ENCODE data around the gene AK1. TPM values are rescaled to one million over a fixed set of nuclear protein-coding genes. Genes with fewer than 3 reads are reported as not detected.

AK1 gene
- total and polyA plus RNA-seq, 9 of the 15 experiments (the other 6 are each of a cell fraction or from before 2014, with no cell fraction given): 10.1 to 71.8 (median 39.0) TPM

DNA sequence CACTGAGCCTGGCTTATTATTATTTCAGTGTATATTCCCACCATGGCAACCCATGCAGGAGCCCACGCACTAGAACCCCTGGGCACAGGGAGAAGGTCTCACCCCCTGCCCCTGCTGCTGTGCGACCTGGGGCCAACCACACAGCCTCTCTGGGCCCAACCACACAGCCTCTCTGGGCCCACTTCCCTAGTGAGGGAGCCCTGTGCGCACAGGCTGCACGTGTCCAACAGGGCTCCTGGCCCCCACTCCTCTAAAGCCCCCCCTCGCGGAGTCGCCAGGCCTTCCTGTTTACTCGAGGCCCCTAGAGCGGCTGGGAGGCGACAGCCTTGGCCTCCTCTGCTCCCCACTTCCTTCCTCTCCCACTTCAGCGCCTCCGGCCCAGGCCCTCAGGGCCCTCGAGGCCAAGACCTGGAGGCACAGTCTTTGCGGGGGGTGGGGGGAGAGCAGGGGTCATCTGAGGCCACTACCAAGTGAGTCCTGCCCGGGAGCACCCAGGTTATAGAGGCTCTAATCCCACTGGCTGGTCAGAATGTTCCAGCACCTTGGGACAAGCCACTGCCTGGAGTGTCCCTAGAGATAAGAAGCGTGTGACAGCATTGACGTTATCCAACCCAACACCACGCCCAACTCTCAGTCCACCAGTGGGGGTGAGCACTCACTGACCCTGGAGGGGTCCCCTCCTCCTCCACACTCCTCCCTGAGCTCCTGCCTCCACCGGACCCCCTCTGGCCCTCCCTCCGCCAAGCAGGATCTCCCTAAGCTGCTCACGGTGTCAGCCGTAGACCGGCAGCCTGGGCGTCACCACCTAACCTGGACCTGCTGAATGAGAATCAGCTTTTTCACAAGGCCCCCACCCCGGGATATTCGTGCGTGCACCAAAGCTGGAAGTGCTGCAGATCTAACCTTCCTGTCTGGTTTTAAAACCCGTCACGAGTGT is 15.1 kb downstream of the AK1 start (continued):
- TF ChIP-seq, protein P1, sequence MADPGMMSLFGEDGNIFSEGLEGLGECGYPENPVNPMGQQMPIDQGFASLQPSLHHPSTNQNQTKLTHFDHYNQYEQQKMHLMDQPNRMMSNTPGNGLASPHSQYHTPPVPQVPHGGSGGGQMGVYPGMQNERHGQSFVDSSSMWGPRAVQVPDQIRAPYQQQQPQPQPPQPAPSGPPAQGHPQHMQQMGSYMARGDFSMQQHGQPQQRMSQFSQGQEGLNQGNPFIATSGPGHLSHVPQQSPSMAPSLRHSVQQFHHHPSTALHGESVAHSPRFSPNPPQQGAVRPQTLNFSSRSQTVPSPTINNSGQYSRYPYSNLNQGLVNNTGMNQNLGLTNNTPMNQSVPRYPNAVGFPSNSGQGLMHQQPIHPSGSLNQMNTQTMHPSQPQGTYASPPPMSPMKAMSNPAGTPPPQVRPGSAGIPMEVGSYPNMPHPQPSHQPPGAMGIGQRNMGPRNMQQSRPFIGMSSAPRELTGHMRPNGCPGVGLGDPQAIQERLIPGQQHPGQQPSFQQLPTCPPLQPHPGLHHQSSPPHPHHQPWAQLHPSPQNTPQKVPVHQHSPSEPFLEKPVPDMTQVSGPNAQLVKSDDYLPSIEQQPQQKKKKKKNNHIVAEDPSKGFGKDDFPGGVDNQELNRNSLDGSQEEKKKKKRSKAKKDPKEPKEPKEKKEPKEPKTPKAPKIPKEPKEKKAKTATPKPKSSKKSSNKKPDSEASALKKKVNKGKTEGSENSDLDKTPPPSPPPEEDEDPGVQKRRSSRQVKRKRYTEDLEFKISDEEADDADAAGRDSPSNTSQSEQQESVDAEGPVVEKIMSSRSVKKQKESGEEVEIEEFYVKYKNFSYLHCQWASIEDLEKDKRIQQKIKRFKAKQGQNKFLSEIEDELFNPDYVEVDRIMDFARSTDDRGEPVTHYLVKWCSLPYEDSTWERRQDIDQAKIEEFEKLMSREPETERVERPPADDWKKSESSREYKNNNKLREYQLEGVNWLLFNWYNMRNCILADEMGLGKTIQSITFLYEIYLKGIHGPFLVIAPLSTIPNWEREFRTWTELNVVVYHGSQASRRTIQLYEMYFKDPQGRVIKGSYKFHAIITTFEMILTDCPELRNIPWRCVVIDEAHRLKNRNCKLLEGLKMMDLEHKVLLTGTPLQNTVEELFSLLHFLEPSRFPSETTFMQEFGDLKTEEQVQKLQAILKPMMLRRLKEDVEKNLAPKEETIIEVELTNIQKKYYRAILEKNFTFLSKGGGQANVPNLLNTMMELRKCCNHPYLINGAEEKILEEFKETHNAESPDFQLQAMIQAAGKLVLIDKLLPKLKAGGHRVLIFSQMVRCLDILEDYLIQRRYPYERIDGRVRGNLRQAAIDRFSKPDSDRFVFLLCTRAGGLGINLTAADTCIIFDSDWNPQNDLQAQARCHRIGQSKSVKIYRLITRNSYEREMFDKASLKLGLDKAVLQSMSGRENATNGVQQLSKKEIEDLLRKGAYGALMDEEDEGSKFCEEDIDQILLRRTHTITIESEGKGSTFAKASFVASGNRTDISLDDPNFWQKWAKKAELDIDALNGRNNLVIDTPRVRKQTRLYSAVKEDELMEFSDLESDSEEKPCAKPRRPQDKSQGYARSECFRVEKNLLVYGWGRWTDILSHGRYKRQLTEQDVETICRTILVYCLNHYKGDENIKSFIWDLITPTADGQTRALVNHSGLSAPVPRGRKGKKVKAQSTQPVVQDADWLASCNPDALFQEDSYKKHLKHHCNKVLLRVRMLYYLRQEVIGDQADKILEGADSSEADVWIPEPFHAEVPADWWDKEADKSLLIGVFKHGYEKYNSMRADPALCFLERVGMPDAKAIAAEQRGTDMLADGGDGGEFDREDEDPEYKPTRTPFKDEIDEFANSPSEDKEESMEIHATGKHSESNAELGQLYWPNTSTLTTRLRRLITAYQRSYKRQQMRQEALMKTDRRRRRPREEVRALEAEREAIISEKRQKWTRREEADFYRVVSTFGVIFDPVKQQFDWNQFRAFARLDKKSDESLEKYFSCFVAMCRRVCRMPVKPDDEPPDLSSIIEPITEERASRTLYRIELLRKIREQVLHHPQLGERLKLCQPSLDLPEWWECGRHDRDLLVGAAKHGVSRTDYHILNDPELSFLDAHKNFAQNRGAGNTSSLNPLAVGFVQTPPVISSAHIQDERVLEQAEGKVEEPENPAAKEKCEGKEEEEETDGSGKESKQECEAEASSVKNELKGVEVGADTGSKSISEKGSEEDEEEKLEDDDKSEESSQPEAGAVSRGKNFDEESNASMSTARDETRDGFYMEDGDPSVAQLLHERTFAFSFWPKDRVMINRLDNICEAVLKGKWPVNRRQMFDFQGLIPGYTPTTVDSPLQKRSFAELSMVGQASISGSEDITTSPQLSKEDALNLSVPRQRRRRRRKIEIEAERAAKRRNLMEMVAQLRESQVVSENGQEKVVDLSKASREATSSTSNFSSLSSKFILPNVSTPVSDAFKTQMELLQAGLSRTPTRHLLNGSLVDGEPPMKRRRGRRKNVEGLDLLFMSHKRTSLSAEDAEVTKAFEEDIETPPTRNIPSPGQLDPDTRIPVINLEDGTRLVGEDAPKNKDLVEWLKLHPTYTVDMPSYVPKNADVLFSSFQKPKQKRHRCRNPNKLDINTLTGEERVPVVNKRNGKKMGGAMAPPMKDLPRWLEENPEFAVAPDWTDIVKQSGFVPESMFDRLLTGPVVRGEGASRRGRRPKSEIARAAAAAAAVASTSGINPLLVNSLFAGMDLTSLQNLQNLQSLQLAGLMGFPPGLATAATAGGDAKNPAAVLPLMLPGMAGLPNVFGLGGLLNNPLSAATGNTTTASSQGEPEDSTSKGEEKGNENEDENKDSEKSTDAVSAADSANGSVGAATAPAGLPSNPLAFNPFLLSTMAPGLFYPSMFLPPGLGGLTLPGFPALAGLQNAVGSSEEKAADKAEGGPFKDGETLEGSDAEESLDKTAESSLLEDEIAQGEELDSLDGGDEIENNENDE (IDR thresholded peaks at IDR 0.05; ENCODE audit: low read depth, low read length): no peak
- TF ChIP-seq, protein P2, sequence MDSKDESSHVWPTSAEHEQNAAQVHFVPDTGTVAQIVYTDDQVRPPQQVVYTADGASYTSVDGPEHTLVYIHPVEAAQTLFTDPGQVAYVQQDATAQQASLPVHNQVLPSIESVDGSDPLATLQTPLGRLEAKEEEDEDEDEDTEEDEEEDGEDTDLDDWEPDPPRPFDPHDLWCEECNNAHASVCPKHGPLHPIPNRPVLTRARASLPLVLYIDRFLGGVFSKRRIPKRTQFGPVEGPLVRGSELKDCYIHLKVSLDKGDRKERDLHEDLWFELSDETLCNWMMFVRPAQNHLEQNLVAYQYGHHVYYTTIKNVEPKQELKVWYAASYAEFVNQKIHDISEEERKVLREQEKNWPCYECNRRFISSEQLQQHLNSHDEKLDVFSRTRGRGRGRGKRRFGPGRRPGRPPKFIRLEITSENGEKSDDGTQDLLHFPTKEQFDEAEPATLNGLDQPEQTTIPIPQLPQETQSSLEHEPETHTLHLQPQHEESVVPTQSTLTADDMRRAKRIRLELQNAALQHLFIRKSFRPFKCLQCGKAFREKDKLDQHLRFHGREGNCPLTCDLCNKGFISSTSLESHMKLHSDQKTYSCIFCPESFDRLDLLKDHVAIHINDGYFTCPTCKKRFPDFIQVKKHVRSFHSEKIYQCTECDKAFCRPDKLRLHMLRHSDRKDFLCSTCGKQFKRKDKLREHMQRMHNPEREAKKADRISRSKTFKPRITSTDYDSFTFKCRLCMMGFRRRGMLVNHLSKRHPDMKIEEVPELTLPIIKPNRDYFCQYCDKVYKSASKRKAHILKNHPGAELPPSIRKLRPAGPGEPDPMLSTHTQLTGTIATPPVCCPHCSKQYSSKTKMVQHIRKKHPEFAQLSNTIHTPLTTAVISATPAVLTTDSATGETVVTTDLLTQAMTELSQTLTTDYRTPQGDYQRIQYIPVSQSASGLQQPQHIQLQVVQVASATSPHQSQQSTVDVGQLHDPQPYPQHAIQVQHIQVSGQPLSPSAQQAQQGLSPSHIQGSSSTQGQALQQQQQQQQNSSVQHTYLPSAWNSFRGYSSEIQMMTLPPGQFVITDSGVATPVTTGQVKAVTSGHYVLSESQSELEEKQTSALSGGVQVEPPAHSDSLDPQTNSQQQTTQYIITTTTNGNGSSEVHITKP (IDR thresholded peaks at IDR 0.05; ENCODE audit: partially characterized antibody): peak; percentile 93
- TF ChIP-seq SMAD3 (CRISPR knock-in tag; conservative IDR thresholded peaks at IDR 0.05) (no peak; the same call in 1 of the 2 replicates), TFAP4 (CRISPR knock-in tag; IDR thresholded peaks at IDR 0.05; ENCODE audit: borderline replicate concordance) (peak; percentile 78; the same call in 1 of the 2 replicates)
- TF ChIP-seq, protein P3, sequence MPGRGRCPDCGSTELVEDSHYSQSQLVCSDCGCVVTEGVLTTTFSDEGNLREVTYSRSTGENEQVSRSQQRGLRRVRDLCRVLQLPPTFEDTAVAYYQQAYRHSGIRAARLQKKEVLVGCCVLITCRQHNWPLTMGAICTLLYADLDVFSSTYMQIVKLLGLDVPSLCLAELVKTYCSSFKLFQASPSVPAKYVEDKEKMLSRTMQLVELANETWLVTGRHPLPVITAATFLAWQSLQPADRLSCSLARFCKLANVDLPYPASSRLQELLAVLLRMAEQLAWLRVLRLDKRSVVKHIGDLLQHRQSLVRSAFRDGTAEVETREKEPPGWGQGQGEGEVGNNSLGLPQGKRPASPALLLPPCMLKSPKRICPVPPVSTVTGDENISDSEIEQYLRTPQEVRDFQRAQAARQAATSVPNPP (IDR thresholded peaks at IDR 0.05; ENCODE audit: borderline replicate concordance, insufficient read depth, insufficient read length): no peak
